RWPE1 (cell line): ENCODE measurements around the gene NEO1.

ENCODE experiments used
- CTCF ChIA-PET: fragments of 350-600 bp; sonication (Branson Sonifier 250); formaldehyde crosslinking; extraction: SDS; loops from one replicate; lab custom pipeline; 2021; lab: Yijun Ruan, JAX
- POLR2A ChIA-PET: fragments of 400-600 bp; formaldehyde crosslinking; extraction: SDS; loops from one replicate; lab custom pipeline; 2020; ENCODE audit warnings: antibody characterized with exemption; ENCODE audit not compliant: low non-redundant PET; lab: Yijun Ruan, JAX
- DNase-seq: peaks from one replicate; pipeline ENCODE4 v3.0.0; 2012; ENCODE audit warnings: low spot score
- H3K27ac ChIP-seq: fragments of 450-650 bp; 2 replicates; pipeline ENCODE4 v1.5.1; 2017
- TF ChIP-seq, protein P1 (sequence below): fragments of 450-650 bp; conservative IDR thresholded peaks from 2 replicates; pipeline ENCODE4 v1.5.1; 2017; ENCODE audit warnings: low read depth, mild to moderate bottlenecking

The NEO1 gene

DNA sequence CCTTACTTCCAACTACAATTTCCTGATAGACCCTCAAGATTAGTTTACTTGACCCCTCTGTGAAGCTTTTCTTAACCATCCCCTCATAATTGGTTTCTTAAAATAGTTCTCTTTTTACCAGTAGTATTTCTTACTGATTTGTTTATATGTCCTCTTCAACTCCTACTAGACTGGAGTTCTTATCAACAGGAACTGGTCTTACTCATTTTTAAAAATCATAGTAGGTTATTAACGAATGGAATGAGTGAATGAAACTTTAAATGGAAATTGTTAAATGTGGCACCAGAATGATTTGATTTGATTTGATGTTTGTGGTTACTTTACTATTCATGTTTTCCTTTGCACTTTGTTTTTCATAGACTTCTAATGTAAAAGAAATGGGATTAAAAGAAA, 91.5 kb downstream of the NEO1 start:
- ChIA-PET CTCF (no interaction called here), POLR2A (no interaction called here)
- H3K27ac ChIP-seq: no peak overlapping the region
- no peak for DNase-seq
- TF ChIP-seq, protein P1, sequence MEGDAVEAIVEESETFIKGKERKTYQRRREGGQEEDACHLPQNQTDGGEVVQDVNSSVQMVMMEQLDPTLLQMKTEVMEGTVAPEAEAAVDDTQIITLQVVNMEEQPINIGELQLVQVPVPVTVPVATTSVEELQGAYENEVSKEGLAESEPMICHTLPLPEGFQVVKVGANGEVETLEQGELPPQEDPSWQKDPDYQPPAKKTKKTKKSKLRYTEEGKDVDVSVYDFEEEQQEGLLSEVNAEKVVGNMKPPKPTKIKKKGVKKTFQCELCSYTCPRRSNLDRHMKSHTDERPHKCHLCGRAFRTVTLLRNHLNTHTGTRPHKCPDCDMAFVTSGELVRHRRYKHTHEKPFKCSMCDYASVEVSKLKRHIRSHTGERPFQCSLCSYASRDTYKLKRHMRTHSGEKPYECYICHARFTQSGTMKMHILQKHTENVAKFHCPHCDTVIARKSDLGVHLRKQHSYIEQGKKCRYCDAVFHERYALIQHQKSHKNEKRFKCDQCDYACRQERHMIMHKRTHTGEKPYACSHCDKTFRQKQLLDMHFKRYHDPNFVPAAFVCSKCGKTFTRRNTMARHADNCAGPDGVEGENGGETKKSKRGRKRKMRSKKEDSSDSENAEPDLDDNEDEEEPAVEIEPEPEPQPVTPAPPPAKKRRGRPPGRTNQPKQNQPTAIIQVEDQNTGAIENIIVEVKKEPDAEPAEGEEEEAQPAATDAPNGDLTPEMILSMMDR: no peak

DNA sequence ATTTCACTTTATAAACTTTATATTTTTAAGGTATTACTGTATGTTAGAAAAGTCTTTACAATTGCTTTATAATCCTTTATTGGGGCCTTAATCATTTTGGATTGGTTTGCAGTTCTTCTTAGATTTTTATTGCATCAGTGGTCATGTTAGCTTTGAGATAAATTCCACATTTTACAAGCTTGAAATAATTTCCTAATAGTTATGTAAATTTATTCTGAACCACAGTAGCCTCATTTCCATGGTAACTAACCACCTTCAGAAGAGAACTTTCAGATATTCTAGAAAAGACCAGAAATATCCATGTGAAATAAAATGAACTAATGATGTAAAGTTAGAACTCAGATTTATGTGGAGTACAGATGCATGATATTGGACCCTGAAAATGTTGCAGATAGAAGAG, 94.2 kb downstream of the NEO1 start:
- TF ChIP-seq, protein P1: no peak
- no peak overlapping the region for H3K27ac ChIP-seq
- no peak for DNase-seq
- CTCF ChIA-PET: no interaction called here
- POLR2A ChIA-PET: no interaction called here

DNA sequence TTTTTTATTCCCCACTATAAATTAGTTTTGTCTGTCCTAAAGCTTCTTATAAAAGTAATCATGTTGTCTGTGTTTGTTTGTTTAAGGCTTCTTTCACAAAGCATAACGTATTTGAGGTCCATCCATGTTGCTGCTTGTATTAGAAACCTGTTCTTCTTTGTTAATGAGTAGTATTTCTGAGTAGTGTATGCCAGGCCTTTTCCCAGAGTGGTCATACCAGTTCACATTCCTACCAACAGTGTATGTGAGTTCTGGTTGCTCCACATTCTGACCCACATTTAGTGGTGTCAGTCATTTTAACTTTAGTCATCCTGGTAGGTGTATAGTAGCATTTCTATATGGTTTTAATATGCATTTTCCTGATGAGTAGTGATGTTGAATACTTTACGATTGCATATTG, 98.6 kb downstream of the NEO1 start:
- H3K27ac ChIP-seq: no peak overlapping the region
- DNase-seq: no peak
- ChIA-PET CTCF (interaction anchor here (0.5 kb wide), 1 partner anchor 27 kb away, joined by 4 read pairs; no protein-coding TSS in a partner anchor), POLR2A (no interaction called here)
- TF ChIP-seq, protein P1: no peak

DNA sequence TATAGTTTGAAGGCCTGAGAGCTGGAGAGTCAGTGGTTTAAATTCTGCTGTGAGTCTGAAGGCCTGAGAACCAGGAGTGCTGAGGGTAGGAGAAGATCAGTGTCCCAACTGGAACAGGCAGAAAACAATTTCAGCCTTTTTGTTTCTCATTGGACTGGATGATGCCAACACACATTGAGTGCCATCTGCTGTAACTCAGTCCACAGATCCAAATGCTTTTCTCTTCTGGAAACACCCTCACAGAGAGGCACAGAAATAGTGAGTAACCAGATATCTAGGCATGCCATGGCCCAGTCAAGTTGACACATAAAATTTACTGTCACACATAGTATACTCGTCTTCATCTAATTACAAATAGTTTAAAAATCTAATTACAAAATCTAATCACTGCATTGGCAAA, 100.8 kb downstream of the NEO1 start:
- H3K27ac ChIP-seq: no peak overlapping the region
- DNase-seq: no peak
- TF ChIP-seq, protein P1: no peak
- POLR2A ChIA-PET: no interaction called here
- CTCF ChIA-PET: no interaction called here

DNA sequence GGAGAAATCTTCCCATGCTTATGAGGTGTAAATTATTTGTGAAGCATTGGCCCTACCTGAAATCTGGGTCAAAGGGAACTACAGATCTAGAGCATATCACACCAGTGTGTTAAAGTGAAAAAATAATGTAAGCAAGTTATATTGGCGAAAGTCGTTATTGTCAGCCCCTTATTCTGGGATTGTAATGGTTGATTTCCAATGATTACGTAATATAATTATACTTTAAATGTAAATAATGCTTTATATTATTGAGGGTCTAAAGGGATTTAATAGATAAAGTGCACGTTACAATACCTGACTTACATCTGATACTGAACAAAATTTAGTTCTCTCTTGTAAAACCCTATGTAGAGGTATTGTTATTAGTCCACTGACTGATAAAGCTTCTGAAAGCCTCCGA, 101.2 kb downstream of the NEO1 start:
- DNase-seq: no peak
- TF ChIP-seq, protein P1: no peak
- H3K27ac ChIP-seq: no peak overlapping the region
- CTCF ChIA-PET: no interaction called here
- POLR2A ChIA-PET: no interaction called here

DNA sequence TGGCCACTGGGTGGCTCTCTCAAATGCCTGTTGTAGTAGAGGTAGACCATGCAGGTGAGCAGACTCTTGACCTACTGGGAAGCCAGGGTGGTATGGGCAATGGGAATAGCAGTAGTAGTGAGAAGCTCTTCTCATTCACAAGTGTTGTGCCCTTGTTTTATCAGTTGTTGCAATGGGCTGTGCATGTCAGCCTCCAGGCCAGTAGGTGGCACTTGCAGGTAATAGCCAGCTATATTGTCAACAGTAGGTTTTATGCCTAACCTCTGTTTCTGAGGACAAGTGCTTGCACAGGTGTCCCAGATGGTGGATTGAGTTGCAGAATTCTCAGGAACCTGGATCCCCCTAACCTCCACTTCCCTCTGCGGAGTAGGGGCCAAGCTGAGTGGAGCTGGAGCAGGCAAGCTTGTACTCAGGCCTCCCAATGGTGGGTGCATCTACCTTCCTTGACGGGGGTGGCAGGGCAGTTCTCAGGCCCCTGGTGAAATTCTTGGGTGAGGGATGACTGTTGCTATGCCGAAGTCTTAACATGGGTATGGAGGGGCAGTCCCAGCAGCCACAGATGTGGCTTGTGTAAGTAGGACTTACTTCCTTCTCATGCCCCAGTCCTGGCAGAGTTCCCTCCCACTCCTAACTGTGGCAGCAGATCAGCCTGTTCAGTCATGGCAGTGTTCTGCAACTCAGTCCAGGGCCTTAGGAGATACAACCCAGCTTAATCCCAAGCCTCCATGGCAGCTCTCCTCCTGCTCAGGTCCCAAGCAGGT, 104.3 kb downstream of the NEO1 start:
- ChIA-PET POLR2A (no interaction called here), CTCF (no interaction called here)
- no peak overlapping the region for H3K27ac ChIP-seq
- TF ChIP-seq, protein P1: no peak
- DNase-seq: no peak
